Tibial nerve (tissue), 4 donors: Measurements from ENCODE around the gene NIPSNAP3A.

Experiments used
- EP300 ChIP-seq, 2 donors: sonication (generic); formaldehyde crosslinking; IDR thresholded peaks; one replicate each; pipeline ENCODE4 v1.6.1; 2017; ENCODE audit warnings: antibody characterized with exemption in 2 of 2, mild to moderate bottlenecking in 1 of 2
- POLR2A ChIP-seq, 2 donors: fragments of 450-650 bp; IDR thresholded peaks; one replicate each; pipeline ENCODE4 v1.6.1; 2017; ENCODE audit warnings: antibody characterized with exemption in 2 of 2, mild to moderate bottlenecking in 2 of 2, moderate library complexity in 2 of 2
- TF ChIP-seq, protein P1 (sequence below), 5 experiments: fragments of 200-600 bp in 3 of 5; fragments of 450-650 bp in 2 of 5; sonication (generic) in 3 of 5; IDR thresholded peaks; one replicate each; pipeline ENCODE4 v1.5.1; 2016 to 2019; ENCODE audit warnings: antibody characterized with exemption in 5 of 5, mild to moderate bottlenecking in 3 of 5, moderate library complexity in 2 of 5

GRCh38 chr9:104758974-104759373, 11.5 kb downstream of the NIPSNAP3A start:
- TF ChIP-seq, protein P1, sequence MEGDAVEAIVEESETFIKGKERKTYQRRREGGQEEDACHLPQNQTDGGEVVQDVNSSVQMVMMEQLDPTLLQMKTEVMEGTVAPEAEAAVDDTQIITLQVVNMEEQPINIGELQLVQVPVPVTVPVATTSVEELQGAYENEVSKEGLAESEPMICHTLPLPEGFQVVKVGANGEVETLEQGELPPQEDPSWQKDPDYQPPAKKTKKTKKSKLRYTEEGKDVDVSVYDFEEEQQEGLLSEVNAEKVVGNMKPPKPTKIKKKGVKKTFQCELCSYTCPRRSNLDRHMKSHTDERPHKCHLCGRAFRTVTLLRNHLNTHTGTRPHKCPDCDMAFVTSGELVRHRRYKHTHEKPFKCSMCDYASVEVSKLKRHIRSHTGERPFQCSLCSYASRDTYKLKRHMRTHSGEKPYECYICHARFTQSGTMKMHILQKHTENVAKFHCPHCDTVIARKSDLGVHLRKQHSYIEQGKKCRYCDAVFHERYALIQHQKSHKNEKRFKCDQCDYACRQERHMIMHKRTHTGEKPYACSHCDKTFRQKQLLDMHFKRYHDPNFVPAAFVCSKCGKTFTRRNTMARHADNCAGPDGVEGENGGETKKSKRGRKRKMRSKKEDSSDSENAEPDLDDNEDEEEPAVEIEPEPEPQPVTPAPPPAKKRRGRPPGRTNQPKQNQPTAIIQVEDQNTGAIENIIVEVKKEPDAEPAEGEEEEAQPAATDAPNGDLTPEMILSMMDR (IDR thresholded peaks at IDR 0.05): no peak
- TF ChIP-seq POLR2A (IDR thresholded peaks at IDR 0.05) (no peak), EP300 (IDR thresholded peaks at IDR 0.05) (no peak)
